PC-9 (cell line): Measurements from ENCODE around the gene DOCK9. TPM values are rescaled to one million over a fixed set of nuclear protein-coding genes. Genes with fewer than 3 reads are reported as not detected.

Experiments used
- BruUV-seq: library from RNA; stranded (reverse); fragments of 400-500 nt; replicated peaks from 2 replicates; lab custom pipeline; 2021; lab: Mats Ljungman, UMichigan
- CTCF ChIA-PET: fragments of 300-600 bp; sonication (Branson Sonifier 250); formaldehyde crosslinking; loops from one replicate; lab custom pipeline; 2022; ENCODE audit warnings: antibody characterized with exemption; lab: Charles Lee
- POLR2A ChIA-PET: fragments of 300-600 bp; sonication (Branson Sonifier 250); formaldehyde crosslinking; loops from one replicate; lab custom pipeline; 2022; ENCODE audit warnings: antibody characterized with exemption; ENCODE audit not compliant: unreplicated experiment; lab: Charles Lee
- DNase-seq, 2 experiments: peaks; one replicate each; pipeline versions ENCODE4 v3.0.0 to v3.0.0-alpha.2; 2015 to 2022; ENCODE audit warnings: mixed read lengths in 1 of 2
- H2AFZ ChIP-seq: fragments of 200-600 bp; sonication (generic); 2 replicates; pipeline ENCODE4 v1.8.1; 2017; ENCODE audit warnings: antibody characterized with exemption
- H3F3A ChIP-seq: fragments of 200-600 bp; sonication (generic); 2 replicates; pipeline ENCODE4 v1.8.1; 2017; ENCODE audit warnings: antibody characterized with exemption, mild to moderate bottlenecking, low read depth; ENCODE audit not compliant: insufficient read depth
- H3K27ac ChIP-seq: fragments of 200-600 bp; sonication (generic); 2 replicates; pipeline ENCODE4 v1.6.1; 2016; ENCODE audit warnings: mixed run types
- H3K27me3 ChIP-seq: fragments of 200-600 bp; sonication (generic); 2 replicates; pipeline ENCODE4 v1.6.1; 2016; ENCODE audit warnings: low read depth, mixed run types; ENCODE audit not compliant: insufficient read depth
- H3K36me3 ChIP-seq: fragments of 200-600 bp; sonication (generic); 2 replicates; pipeline ENCODE4 v1.6.1; 2016; ENCODE audit warnings: low read depth, mixed run types
- H3K4me1 ChIP-seq: fragments of 200-600 bp; sonication (generic); replicated peaks from 2 replicates; pipeline ENCODE4 v1.6.1; 2016; ENCODE audit warnings: mixed run types; ENCODE audit not compliant: insufficient read depth
- H3K4me2 ChIP-seq: fragments of 200-600 bp; sonication (generic); 2 replicates; pipeline ENCODE4 v1.6.1; 2017; ENCODE audit warnings: mixed run types
- H3K4me3 ChIP-seq: fragments of 200-600 bp; sonication (generic); 2 replicates; pipeline ENCODE4 v1.6.1; 2016; ENCODE audit warnings: mixed run types
- H3K79me2 ChIP-seq: fragments of 200-600 bp; sonication (generic); 2 replicates; pipeline ENCODE4 v1.6.1; 2017; ENCODE audit warnings: low read depth, mixed run types
- H3K9me2 ChIP-seq: fragments of 200-600 bp; sonication (generic); 2 replicates; pipeline ENCODE4 v1.8.1; 2017; ENCODE audit warnings: mild to moderate bottlenecking; ENCODE audit not compliant: insufficient read depth
- H3K9me3 ChIP-seq: fragments of 200-600 bp; sonication (generic); 2 replicates; pipeline ENCODE4 v1.8.1; 2016; ENCODE audit warnings: low read depth; ENCODE audit not compliant: insufficient read depth
- H4K20me1 ChIP-seq: fragments of 200-600 bp; sonication (generic); 2 replicates; pipeline ENCODE4 v1.8.1; 2017; ENCODE audit not compliant: insufficient read depth
- CTCF ChIP-seq: fragments of 200-600 bp; sonication (generic); conservative IDR thresholded peaks from 2 replicates; pipeline ENCODE4 v1.6.1; 2017; ENCODE audit warnings: mixed run types, antibody characterized with exemption, mild to moderate bottlenecking, moderate library complexity
- EZH2 ChIP-seq: fragments of 200-600 bp; sonication (generic); IDR thresholded peaks from 2 replicates; pipeline ENCODE4 v1.8.0; 2017; ENCODE audit warnings: antibody characterized with exemption, low read depth
- intact Hi-C: fragments of 100-400 bp; cut with micrococcal nuclease; formaldehyde crosslinking; loops from one replicate; pipeline ENCODE4 v1.10.0; 2022; ENCODE audit not compliant: unreplicated experiment
- total RNA-seq: library from RNA; stranded (reverse); gene quantifications from 2 replicates; pipeline ENCODE4 v1.2.3, GENCODE V29; 2021

Gene DOCK9
- total RNA-seq, 1 experiment from 2014 or later = 69.5 TPM

GRCh38 chr13:98851276-98851675 lies 126.6 kb downstream of the DOCK9 start:
- no peak for DNase-seq
- Histone ChIP-seq H3F3A (peaks cover 9% of the 10 kb centered on the region; the same call in 1 of the 2 replicates), H3K27me3 (no peaks in the 10 kb centered on the region), H2AFZ (no peak overlapping the region), H3K9me2 (no peaks in the 10 kb centered on the region), H4K20me1 (no peaks in the 10 kb centered on the region), H3K4me3 (no peak overlapping the region), H3K36me3 (peaks cover 16% of the 10 kb centered on the region), H3K4me1 (no peaks in the 10 kb centered on the region), H3K79me2 (no peaks in the 10 kb centered on the region), H3K9me3 (no peaks in the 10 kb centered on the region), H3K27ac (no peak overlapping the region), H3K4me2 (no peak overlapping the region)
- intact Hi-C loops = no loop called here
- BruUV-seq = no TSS peak
- ChIA-PET CTCF (no interaction called here), POLR2A (no interaction called here)
- no peak for TF ChIP-seq EZH2
- no peak for TF ChIP-seq CTCF

- Histone ChIP-seq H3K4me1 (no peaks in the 10 kb centered on the region), H3K36me3 (0 out of 2 replicates have a peak, but pooled peaks cover 7% of the 10 kb centered on the region)
- CTCF ChIA-PET = interaction anchor here (0.5 kb wide), 1 partner anchor 98 kb away, joined by 7 read pairs; no protein-coding TSS in a partner anchor
These were observed 129.1 kb downstream of the DOCK9 start for GRCh38 chr13:98848746-98849145.

GRCh38 chr13:98847780-98848179 lies 130.1 kb downstream of the DOCK9 start:
- no peaks in the 10 kb centered on the region for H3K79me2 ChIP-seq
- H2AFZ ChIP-seq = no peak overlapping the region
- H3K4me3 ChIP-seq = no peak overlapping the region
- H3K4me1 ChIP-seq = no peaks in the 10 kb centered on the region
- 0 out of 2 replicates have a peak, but pooled peaks cover 2% of the 10 kb centered on the region for H3K36me3 ChIP-seq
- H4K20me1 ChIP-seq = no peaks in the 10 kb centered on the region
- TF ChIP-seq EZH2 (no peak), CTCF (no peak)
- H3K9me2 ChIP-seq = no peaks in the 10 kb centered on the region
- no TSS peak for BruUV-seq
- no peak for DNase-seq
- no peak overlapping the region for H3K4me2 ChIP-seq
- H3K27ac ChIP-seq = no peak overlapping the region
- ChIA-PET CTCF (no interaction called here), POLR2A (no interaction called here)
- H3K27me3 ChIP-seq = no peaks in the 10 kb centered on the region
- intact Hi-C loops = loop anchor here (10.0 kb wide), 1 partner anchor 403 kb away; no protein-coding TSS in a partner anchor
- H3F3A ChIP-seq = peaks cover 9% of the 10 kb centered on the region; the same call in 1 of the 2 replicates
- H3K9me3 ChIP-seq = no peaks in the 10 kb centered on the region

More at GRCh38 chr13:98848746-98849145, 129.1 kb downstream of the DOCK9 start:
- no peak for DNase-seq
- Histone ChIP-seq H3K4me2 (no peak overlapping the region), H3K9me3 (no peaks in the 10 kb centered on the region), H4K20me1 (no peaks in the 10 kb centered on the region), H3K79me2 (no peaks in the 10 kb centered on the region), H2AFZ (no peak overlapping the region), H3K27ac (no peak overlapping the region), H3F3A (peaks cover 9% of the 10 kb centered on the region; the same call in 1 of the 2 replicates), H3K9me2 (no peaks in the 10 kb centered on the region), H3K27me3 (no peaks in the 10 kb centered on the region), H3K4me3 (no peak overlapping the region)
- POLR2A ChIA-PET = interaction anchor here (0.6 kb wide), 2 partner anchors 28 to 97 kb away, joined by 4 to 9 read pairs; no protein-coding TSS in a partner anchor
- TF ChIP-seq CTCF = no peak
- no peak for TF ChIP-seq EZH2
- intact Hi-C loops = loop anchor here (10.0 kb wide), 1 partner anchor 404 kb away; no protein-coding TSS in a partner anchor
- BruUV-seq = no TSS peak
